HG02623 (cell line): ENCODE results near the gene SCGB3A1.

ENCODE experiments used
- ATAC-seq: cut with Tn5 transposase; IDR thresholded peaks from one replicate; pipeline ENCODE4 v1.9.1; 2021; ENCODE audit warnings: moderate library complexity; ENCODE audit not compliant: unreplicated experiment

SCGB3A1 gene, protein sequence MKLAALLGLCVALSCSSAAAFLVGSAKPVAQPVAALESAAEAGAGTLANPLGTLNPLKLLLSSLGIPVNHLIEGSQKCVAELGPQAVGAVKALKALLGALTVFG

DNA sequence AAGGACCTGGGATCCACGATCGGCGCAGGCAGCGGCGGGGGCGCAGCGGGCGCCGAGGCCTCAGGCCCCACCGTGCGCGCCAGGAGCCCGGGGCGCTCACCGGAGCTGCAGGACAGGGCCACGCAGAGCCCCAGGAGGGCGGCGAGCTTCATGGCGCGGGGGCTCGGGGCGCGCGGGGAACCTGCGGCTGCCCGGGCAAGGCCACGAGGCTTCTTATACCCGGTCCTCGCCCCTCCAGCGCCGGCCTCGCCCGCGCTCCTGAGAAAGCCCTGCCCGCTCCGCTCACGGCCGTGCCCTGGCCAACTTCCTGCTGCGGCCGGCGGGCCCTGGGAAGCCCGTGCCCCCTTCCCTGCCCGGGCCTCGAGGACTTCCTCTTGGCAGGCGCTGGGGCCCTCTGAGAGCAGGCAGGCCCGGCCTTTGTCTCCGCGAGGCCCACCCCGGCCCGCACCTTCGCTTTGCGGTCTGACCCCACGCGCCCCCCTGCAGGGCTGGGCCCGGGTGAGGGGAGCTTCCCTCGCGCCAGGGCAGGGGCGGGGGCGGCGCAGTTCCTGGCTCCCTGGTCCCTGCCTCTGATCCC lies at the start of gene SCGB3A1:
TSS of gene SCGB3A1 (minus strand) at position 189 of the 577 bp plus-strand sequence. CDS start at position 152, 37 bp downstream.
- no peak for ATAC-seq

DNA sequence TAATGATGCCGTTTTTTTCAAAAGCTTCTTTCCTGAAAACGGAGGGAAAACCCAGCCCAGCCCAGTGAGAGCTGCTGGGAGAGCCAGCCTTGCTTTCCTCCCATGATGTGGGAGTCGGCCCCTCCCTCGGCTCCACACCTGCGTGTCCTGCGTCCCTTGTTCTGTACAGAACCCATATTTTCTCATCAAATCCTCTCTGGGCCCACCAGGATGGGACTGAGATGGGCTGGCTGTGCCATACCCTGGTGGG lies 49.2 kb upstream of the SCGB3A1 start:
- ATAC-seq, result no peak

DNA sequence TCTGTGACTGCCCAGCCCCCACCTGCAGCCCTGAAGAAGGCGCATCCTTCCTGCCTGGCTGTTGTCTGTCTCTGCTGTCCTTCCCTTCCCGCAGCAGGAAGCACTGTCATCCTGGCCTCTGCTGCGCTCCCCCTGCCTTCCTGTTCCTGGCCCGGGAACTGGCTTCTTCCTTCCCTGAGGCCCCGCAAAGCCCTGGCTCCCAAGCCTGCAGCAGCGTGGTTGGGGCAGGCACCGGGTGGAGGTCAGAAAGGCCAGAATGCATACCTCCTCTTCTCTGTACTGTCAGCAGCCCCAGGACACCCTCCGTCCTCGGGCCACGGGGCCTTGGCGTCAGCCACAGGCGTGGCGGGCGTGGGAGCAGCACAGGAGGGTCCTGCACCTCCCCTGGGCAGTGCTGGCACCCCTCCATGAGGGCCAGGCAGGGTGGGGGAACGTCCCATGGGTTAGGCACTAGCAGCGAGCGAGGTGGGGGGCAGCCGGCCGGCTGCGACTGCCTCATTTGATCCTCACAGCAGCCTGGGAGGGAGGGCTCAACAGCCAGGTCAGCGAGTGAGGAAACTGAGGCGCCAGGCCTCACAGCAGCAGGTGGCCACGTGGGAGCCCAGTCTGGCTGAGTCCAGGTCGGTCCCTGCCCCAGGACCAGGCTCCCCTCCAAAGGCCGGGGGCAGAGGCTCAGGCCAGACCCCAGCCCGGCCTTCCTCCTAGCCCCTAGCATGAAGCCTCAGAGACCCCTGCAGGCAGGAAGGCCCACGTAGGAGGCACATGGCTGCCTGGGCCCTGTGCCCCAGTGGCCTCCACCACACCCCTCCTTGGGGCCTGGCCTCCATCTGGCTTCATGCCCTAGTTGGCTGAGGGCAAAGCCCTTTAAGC lies 48.7 kb upstream of the SCGB3A1 start:
- no peak for ATAC-seq

DNA sequence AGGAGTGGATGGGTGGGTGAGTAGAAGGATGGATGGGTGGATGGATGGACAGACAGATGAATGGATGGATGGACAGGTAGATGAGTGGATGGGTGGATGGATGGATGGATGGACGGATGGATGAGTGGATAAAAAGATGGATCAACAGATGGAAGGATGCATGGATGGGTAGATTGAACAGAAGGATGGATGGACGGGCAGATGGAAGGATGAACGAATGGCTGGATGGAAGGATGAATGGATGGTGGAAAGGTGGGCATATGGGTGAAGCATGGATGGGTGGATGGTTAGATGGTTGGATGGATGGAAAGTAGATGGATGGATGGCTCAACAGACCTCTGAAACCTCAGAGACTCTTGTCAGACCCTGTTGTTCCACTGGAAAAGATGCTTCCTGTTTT lies 48.0 kb upstream of the SCGB3A1 start:
- no peak for ATAC-seq

DNA sequence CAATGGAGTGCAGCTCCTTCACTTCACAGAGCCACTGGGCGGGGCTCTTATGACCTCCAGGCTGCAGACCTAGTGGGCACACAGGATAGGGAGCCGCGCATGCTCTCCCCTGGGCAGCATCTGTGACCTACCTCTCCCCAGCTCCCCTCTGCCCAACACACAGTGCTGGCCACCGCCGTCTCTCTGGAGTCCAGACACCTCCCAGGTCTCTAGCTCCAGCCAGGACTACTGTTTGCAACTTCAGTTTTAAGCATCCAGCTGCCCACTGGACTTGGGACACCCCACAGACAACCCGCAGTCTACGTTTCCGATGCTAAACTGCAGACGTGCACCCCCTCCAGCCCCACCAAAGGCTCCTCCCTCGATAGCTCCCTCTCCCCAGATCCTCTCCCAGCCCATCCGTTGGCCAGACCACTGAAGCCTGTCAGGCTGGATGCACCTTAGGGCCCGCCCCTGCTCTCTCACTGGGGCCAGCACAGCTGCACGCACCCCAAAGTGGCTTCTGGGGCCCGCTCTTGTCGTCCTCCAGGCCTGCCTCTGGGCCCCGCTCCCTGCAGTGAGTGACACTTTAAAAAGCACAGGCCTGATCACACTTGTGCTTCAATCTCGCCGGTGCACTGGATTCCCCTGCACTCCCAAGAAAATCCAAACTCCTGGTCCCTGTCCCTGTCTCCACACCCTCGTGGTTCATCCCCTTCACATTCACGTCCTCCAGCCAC lies 46.8 kb upstream of the SCGB3A1 start:
- ATAC-seq, result no peak

DNA sequence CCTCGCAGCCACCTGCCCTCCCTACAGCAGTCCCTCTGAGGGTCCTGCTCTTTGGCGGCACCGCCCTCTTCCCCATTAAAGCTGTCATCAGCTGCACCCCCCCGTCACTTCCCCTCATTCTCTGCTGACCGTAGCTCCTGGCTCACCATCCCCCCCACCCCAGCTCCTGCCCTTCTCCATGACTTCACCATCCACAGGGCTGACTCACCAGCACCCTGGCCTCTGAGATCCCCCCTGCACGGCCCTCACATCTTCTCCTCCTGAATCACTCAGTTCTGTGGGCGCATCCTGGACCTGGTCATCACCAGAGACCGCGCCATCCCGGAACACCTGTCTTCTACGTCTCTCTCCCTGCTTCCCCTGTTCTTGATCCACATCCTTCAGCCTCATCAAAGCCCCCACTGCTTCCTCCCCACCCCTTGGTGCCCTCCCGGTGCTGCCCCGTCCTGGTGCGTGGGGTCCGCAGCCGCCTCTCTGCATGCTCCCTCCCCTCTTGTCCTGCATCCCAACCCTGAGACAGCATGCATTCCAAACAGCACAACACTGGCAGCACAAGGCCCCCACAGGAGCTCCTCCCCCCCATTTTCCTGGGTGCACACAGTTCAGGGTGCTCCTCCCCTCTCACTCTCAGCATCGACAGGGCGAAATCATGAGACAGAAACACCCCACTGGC lies 45.2 kb upstream of the SCGB3A1 start:
- ATAC-seq, result no peak

DNA sequence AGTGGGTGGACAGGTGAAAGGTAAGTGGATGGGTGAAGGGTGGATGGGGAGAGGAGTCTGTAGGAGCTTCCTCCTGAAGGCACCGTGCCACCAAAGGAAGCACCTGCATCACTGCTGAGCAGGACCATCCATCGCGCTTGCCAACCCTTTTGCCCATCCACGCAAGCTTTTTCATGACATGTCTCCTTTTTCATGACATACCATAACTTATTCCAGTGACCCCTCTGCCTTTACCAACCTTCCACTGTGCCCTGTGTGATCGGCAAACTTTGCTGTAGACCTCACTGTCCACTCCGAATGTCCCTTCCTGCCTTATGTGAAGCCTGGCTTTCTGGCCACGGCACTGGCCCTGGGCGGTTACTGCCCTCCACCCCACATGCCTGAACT lies 44.7 kb upstream of the SCGB3A1 start:
- no peak for ATAC-seq

DNA sequence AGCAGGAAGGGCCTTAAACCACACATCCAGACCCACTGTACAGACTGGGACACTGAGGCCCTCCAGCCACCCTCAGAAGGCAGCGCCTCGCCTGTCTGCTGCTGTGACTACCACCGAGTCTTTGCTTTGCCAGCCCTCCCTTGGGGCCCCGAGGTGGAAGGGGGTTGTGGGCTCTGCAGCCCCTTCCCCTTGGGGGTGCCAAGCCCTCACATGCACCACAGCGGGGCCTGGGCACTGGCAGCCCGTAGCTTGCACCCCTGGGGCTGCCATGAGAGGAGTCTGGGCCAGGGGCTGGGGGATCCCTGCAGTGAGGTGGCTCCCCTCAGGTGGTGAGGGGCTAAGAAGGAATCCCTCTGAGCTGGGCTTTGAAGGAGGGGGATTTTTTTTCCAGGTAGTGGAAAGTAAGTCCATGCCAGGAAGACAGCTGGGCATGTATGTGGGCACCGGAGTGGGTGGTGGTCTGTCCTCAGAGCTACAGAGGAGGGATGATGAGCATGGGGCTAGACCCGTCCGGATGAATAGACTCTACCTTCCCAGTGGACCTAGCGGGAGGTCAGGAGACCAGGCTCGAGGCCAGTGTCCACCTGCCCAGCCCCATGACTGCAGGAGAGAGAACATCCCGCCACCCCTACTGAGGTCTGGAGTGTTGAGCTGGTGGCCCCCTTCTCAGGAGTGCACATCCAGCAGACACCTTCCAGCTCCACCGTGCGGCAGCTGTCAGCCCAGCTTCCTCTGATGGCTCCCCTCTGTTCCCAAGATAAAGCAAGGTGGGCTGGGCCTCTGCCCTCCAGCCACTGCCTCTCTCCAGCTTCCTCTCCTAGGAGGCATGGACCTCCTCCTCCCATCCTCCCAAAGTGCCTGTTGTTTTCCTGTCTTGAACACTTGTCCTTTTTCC lies 42.2 kb upstream of the SCGB3A1 start:
- ATAC-seq, result no peak

DNA sequence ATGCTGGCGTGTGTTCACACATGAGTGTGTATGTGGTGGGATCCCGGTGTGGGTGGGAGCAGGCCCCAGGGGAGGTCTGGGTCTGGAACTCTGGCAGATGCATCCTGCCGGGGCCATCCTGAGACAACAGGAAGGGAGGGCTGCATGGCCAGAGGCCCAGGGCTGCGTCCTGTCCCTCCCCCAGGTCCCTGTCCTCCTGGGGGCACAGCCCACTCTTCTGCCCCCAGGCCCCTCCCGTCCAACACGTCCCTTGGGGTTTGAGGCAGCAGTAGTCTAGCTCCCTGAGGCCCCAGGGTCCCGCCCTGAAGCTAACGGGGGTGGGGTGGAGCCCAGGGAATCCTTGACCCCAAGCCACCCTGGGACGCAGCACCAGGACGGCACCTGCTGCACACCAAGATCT lies 41.5 kb upstream of the SCGB3A1 start:
- ATAC-seq, result no peak

DNA sequence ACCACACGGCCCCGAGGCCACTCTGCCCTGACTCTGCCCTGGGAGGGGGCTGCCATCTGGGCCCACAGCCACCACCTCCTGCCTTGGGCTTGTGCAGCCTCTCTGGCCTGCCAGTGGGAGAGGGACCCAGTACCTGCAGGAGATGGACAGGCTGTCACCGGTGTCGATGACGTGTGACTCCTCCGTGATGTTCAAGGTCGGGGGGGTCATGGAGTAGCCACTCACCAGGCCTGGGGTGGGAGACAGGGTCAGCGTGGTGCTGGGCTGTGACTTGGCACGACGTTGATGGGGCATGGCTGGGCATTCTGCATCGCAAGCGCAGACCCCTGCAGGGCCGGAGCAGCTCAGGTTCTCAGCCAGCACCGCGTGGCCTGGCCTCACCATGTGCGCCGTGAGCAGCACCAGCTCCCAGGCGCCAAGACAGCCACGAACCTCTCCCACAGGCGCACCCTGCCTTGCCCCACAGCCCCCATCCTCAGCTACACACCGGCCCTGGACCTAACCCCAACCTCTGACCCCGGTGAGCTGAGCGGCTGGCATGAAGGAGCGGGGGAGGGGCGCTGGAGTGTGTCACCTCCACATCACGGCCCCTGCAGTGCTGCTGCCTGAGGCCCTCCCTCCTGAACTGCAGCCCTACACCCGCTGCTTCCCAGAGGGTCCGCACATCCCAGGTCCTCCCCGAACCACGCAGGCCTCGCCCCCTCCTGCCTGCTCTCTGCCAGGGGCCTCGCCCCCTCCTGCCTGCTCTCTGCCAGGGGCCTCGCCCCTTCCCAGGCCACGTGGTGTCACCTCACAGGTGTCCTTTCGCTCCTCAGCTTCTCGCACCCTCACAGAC lies 40.5 kb upstream of the SCGB3A1 start:
- no peak for ATAC-seq

DNA sequence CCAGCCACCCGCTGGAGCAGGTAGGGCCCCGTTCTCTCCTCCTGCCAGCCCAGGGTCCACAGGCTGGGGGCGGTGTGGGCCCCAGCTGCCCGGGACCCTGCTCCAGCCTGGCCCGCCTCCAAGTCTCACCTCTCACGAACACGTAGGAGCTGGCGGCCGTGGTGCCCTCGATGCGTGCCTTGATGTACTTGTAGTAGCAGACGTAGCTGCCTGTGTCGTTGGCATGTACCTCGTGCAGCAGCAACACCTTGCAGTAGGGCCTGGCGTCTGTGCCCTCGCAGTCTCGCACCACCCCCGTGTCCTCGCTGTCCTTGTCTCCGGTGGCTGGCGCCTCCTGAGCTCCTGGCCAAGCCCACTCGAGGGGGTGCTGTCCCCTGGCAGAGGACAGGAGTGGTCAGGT lies 39.1 kb upstream of the SCGB3A1 start:
- no peak for ATAC-seq

DNA sequence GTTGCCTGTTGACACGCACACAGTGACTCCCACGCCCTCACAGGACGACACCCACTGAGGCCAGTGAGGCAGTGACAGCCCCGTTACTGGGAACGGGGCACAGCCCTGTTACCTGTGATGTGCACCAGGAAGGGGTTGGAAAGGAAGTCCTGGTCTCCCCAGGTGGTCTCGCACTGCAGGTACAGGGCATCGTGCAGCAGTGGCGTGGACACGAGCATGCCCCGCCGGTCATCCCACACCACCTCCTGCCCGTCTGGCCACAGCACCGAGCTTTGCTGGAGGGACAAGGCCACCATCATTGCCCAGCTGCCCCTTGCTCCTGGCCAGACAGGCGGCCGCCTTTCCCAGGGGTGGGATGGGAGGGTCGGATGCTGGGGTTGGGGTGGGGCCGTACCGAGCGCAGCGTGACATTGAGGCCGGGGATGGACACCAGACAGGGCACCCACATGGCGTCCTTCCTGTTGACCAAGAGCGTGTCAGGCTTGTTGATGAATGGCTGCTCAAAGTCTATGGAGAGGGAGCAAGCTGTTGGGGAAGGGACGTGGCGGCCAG lies 38.6 kb upstream of the SCGB3A1 start:
- no peak for ATAC-seq

DNA sequence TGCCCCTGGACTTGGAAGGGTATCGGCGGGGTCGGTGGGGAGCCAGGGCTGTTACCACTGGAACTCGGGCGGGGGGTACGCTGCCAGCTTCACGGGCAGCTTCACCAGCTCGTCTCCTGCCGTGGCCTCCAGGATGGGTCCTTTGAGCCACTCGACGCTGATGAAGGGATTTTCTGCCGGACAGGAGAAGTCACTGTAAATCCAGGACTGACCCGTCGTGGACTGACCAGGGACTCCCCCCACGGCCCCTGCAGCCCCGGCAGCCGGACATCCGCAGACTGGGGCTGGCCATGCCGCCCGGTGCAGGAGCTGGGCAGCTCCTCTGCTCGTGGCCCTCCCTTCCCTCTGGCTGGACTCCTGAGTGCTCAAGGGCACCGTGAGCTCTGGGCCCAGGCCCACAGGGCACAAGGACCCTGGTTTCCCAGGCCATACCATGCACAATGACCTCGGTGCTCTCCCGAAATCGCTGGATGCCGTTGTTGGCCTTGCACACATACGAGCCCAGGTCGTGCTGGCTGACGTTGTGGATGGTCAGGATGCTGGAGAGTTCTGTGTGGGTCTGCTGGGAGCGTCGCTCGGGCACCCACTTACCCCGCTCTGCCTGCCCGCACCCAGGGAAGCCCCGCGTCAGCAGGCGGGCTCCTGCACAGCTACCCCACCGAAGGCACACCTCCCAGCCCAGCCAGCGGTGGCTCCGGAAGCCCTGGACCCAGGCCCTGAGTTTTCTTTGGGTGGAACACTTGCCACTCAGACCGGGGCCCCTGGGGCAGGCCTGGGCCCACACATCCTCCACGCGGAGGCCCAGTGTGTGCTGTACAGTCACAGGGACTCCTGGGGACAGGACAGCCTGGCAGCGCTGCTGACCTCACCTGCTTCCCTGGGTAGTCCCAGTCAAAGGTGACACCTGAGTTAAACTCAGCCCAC lies 37.8 kb upstream of the SCGB3A1 start:
- ATAC-seq, result no peak

DNA sequence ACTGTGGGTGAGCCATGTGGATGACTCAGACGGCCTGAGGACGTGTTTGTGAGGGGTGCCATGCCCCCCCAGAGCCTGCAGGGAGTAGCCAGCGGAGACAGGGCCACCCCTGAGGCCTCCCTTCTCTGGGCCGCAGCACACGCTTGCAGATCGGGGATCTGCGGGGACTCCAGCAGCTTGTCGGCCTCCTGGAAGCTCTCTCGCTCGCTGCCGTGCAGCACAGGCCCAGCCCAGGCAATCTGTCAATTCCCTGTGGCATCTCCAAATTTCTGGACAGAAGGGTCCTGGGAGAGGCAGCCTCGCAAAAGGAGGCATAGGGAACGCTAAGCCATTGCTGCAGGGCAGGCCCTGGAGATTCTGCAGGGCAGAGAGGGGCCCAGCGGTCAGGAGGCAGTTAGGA lies 36.9 kb upstream of the SCGB3A1 start:
- no peak for ATAC-seq

DNA sequence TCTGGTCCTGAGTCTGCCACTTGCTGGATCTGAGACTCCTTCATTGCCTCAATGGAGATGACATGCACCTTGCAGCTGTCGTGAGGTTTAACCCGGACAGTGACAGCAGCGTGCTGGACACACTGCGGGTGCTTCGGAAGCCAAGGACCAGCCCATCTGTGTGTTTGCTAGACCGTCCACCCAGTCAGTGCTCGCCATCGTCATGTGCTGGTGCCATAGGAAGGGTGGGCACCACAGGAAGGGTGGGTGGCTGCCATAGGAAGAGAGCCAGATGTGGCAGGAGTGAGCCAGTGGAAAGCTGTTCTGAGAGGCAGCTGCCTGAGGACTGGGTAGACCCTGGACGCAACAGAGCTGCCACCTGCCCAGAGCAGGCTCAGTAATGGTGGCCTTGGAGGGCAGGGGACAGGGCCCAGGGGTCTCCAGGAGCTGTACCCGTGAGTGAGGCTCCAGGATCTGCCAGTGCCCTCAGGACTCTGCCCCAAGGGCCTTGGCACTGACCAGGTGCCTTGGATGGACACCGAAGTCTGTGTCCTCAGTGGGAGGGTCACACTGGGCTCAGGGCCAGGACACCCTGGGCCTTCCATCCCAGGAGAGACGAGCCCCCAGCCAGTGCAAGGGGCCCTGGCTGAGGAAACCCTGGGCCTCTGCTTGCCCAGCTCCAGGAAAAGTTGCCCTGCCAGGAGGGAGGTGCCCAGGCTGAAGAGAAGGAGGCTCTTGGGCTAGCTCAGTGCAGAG lies 36.3 kb upstream of the SCGB3A1 start:
- ATAC-seq, result no peak

DNA sequence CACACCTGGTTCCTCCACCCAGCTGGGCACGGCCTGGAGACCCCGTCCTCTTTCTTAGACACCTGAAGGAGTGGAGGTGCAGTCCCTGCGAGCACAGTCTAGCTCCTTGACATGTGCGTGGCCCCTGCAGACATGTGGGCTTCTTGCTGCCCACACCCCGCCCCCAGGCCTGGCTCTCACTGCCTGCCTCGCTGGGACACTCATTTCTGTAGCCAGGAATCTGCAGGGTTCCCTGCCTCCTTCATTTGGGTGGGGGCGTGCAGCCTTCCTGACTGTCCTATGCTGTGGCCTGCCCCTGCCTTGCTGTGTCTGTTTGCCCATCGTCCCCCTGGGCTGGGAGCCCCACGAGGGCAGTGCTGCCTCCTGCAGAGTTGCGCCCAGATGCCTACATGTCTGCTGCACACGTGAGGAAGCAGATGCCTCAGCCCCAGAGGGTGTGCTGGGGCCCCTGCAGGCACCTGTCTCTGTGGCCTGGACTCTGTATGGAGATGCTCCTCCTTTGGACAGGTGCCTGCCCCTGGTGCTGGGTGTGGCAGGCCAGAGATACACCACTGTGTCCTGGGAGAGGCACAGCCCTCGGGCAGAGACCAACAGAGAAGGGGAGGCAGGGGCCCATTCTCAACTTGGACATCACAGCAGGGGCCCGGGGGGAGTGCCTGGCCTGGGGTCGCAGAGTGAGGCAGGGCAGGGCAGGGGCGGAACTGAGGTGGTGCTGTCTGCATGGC lies 35.5 kb upstream of the SCGB3A1 start:
- ATAC-seq, result no peak
